NCI-H146 treated with DMSO at 0.1 percent for 48 hours (cell line): ENCODE results near the gene TMEM214.

Experiments
- DNase-seq: peaks from one replicate; lab custom pipeline; 2025; ENCODE audit not compliant: unreplicated experiment; lab: John Stamatoyannopoulos, UW

Gene TMEM214

DNA sequence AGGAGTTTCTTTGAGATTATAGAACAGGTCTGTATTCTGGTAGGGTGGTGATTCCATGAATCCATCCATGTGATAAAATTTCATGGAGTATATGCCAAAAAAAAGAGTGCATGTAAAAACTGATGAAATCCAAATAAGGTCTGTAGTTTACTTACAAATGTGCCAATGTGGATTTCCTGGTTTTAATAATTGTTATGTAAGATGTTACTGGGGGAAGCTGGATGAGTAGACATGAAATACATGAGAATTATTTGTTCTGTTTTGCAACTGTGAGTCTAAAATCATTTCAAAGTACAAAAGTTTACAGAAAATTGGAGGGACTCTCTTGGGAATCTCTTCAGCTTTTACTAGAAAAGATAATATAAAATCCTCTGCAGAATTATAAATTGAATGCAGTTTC, 23.7 kb upstream of the TMEM214 start:
- no peak for DNase-seq

DNA sequence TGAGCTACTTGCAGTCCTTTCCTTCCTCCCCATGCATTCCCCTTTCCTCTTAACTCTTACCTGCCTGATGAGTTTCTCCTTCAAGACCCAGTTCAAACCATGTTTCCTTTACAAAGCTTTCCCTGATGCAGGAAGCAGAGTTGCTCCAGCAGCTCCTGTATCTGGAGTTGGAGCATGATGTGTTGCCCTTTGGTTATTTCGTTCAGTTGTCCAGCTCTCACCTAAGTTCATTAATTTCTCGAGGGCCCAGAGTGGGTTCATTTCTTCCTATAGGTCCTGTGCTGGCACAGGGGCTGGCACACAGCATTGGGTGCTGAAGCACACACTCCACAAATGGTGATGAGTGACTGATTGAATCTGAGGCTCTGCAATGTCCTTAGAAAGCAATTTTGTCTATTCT, 23.0 kb upstream of the TMEM214 start:
- no peak for DNase-seq

DNA sequence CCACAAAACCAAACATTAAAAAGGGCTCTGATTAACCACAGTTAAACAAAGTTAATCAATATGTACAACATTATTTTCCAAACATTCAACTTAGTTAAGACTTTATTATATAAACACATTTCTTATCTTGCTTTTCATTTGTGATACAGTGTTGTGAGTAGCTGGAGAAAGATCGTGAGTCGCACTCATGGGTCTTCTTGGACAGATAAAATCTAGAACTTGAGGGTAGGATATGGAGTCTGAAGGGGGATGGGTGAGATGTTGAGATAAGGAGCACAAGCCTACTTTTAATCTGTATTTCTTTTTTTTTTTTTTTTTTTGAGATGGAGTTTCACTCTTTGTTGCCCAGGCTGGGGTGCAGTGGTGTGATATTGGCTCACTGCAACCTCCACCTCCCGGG, 22.6 kb upstream of the TMEM214 start:
- no peak for DNase-seq

DNA sequence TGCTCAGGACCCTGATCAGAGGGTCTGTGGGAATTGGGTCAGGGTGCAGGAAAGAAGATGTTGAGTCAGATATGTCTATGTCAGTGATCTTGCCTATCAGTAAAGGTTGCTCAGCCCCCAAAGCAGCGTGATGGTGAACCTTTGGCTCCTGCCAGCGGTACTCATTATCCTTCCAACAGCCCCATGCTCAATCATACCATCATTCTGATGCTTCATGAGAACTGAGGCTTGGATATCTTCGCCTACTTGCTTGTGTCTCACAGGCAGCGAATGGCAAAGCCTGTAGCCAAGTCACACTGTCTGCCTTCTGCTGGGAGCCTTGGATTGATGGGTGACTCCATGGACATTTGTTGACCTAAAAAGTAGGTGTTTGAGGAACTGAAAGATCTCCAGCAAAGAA, 19.0 kb upstream of the TMEM214 start:
- DNase-seq: no peak

DNA sequence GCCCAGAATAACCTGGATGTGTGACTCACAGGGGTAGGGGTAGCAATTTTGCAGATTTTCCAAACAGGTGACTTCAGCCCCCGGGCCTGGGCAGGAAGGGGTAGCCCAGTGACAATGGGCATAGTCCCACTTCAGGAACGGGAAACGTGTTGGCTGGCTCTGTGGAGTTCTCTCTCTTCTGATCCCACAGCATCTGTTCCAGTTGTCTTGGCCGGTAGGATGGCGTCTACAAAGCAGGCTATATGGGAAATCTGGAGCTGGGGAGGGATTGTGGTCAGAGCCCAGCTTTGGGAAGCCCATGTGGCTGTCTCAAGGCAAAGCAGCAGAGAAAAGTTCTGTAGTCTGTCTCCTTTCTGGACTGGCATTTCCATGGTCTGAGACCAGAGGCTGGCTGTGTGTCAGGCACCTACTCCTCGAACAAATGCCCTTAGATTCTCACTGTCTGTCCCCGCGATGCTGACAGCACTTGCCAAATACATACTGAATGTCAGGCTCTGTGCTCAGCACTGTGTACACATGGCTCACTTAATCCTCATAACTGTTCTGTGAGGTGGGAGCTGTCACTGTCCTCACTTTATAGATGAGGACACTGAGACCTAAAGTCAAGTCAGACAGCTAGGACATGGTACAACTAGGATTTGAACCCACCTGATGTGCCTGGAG, 17.9 kb upstream of the TMEM214 start:
- DNase-seq: no peak

DNA sequence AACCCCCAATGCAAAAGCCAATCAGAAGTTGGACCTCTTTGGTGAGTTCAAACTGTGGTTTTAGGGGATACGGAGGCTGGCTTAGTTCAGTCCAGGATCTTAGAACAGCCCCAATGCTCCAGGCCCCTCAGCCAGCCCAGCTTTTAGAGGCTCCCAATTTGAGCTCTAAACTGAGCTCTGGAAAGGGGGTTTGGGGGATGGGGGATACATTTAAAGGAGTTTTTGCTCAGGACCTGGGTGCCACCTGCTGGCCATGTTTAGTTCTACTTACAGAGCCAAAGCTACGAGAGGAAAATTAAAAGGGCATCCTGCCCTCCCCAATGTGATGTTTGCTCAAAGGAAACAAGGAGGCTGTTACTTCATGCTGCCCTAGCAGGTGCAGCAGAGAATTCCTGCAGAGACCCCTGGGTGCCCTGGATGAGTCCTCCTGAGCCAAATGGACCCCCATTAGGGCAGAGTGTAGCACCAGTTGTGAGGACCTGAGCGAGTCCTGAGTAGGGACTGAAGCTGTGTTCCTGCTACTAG, 15.9 kb upstream of the TMEM214 start:
- DNase-seq: peak; percentile 66

DNA sequence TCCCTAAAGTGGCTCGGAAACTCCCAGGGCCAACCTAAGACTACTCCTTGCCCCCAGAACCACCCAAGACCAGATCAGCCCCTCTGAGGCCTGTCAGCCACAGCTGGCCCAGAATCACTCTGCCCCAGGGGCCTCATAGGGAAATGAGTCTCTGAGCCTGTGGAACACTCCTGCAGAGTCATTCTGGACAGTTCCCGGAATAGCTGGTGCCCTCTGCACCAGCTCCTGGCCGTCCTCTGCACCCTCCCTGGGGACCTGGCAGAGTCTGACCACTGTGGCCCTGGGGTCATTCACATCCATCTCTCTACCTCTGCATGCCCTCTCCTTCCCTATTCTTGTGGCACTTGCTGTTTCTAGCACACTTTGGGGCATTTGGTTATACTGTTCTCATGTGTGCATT, 14.6 kb upstream of the TMEM214 start:
- DNase-seq: no peak

DNA sequence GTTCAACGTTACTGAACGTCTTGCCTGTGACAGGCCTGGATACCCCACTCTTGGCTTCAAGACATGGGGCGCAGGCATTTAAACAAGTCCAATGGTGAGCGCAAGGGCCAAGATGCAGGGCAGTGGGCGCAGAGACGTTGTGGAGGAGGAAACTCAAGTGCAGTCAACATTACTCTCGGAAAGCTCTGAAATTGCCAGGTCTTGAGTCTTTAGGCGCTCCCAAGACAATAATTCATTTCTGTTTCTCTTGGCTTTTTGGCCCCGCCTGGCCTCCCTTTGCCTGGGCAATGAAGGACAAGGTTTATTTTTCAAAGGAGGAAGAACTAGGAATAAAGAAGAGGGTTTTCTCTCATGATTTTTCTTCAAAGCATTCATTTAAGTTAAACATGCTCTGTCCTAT, 13.3 kb upstream of the TMEM214 start:
- DNase-seq: no peak

DNA sequence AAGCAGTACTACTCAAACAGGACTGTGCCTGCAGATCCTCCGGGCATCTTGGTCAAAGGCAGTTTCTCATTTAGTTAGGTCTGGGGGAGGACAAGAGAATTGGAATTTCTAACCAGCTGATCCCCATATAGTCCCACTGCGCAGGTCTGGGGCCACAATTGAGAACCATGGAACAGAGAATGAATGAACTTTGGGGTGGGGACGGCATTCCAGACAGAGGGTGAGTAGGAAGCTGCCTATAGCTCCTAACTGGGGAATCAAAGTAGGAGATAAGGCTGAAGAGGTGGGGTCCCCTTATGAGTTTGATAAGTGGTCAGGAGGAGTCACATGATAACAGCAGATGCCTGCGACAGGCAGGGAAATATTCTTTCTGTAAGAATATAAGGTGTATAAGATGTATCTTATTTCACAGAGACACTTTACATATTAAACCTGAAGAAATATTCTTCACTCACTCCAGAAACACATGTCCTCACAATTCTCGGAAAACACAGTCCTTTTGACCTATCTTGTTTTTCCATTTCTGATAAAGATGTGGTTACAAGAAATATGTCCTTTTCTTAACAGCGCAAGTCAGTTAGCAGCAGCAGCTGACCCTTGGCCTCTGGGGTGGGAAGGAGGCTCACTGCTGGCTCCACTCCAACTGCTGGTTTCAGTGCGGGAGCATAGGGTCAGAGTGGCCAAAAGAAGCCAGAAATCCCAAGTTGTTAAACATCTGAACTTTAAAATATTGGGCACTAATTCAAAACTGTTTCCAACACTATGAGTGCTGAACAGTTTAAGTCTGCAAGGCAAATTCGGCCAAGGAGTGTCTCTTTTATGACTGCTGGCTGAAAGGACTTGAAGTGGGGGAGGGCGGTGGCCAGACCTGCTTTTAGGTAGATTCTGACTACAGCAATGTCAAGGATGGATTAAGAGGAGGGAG, 12.6 kb upstream of the TMEM214 start:
- no peak for DNase-seq

DNA sequence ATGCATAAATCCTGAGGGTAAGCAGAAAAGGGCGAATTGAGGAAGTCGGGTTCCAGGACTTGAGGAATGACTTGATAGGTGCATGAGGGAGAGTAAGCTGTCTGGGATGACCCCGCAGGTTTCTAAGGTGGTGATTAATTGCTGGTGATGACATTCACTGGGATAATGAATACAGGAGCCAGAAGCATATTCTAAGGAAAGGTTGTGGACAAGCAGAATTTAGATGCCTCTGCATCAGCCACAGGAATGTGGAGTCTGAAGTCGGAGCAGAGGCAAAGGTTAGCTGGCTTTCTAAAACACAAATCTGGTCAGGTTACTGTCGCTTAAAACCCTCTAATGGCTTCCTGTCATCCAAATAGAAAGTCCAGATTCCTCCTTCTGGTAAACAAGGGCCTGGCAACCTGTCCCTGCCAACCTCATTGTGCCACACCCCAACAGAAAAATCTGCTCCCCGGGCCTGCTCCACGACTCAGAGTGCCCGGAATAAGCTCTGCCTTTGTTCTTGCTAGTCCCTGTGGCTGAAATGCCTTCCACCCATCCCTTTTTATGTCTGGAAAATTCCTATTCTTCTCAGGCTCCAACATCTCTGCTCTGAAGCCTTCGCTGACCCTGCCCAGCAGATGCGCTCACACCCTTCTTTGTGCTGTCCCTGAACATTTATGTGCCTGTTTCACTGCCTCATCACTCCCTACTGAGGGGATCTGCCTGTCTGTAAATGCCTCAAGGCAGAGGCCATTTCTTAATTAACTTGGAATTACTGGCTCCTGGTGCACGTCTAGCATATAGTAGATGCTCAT, 11.3 kb upstream of the TMEM214 start:
- DNase-seq: no peak

DNA sequence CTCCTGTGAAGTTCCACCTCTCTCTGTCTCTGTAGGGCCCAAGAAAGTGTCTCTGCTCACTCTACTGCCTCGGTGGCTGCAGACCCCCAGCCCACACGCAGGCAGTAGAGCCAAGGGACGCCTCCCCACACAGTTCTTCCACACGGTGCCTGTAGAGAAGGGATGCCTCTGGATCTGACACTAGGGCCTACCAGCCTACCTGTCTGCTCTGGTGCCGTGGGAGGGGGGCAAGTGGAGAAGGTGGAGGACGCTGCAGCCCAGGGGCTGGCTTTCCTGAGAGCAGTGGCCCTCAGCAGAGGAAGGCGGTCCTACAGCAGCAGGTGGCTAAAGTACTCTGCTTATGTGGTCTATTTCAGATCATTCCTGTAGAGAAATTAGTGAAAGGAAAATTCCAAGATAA, 9.0 kb upstream of the TMEM214 start:
- no peak for DNase-seq

DNA sequence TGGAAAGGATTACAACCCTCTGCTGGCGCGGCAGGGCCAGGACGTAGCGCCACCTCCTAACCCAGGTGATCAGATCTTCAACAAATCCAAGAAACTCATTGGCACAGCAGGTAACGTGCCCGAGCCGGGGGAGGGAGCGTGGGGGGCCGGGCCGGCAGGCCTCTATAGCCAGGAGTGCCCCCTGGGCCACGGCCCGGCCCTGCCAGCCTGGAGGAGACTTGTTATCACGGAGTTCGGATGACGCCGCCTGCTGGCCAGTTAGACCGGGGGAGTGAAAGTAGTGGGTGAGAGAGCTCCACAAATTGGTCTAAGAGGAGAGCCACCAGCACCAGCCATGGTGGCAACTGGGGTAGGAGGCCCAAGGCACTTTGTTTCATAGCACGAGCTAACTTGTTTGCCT, 8.6 kb upstream of the TMEM214 start:
- DNase-seq: no peak

DNA sequence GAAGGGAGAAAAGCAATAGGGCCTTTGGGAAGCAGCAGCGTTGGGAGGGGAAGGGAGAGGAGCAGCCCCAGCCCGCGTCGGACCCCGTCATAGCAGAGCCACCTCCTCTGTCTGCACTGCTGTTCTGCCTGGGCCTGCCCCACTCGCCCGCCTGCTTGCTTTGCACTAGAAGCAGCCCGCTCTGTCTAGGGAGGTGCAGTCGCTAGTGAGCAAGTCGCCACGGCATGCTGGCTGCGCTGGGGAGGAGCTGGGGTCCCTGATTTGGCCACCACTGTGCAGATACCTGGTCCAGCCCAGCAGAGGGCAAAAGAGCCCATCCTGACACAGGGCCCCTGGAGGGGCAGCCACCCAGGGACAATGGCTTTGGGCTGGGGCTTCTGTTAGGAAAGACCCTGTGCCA, 8.0 kb upstream of the TMEM214 start:
- DNase-seq: no peak

DNA sequence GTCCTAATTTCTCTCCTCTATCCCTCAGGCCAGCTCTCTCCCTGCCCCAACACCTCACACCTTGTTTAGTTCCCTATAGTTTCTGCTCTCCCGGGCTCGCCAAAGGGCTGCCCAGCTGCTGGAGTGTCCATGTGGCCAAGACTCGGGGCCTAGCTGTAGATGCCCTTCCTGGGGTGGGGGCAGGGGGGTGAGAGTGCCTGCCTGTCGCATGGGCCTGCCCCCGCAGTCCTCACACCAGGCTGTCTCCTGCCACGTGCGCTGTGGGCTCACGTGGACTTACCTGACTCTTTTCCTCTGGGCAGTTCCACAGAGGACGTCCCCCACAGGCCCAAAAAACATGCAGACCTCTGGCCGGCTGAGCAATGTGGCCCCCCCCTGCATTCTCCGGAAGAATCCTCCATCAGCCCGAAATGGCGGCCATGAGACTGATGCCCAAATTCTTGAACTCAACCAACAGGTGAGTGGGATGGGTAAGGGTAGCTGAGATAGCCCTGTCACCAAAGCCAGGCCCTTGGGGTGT, 7.4 kb upstream of the TMEM214 start:
- no peak for DNase-seq

DNA sequence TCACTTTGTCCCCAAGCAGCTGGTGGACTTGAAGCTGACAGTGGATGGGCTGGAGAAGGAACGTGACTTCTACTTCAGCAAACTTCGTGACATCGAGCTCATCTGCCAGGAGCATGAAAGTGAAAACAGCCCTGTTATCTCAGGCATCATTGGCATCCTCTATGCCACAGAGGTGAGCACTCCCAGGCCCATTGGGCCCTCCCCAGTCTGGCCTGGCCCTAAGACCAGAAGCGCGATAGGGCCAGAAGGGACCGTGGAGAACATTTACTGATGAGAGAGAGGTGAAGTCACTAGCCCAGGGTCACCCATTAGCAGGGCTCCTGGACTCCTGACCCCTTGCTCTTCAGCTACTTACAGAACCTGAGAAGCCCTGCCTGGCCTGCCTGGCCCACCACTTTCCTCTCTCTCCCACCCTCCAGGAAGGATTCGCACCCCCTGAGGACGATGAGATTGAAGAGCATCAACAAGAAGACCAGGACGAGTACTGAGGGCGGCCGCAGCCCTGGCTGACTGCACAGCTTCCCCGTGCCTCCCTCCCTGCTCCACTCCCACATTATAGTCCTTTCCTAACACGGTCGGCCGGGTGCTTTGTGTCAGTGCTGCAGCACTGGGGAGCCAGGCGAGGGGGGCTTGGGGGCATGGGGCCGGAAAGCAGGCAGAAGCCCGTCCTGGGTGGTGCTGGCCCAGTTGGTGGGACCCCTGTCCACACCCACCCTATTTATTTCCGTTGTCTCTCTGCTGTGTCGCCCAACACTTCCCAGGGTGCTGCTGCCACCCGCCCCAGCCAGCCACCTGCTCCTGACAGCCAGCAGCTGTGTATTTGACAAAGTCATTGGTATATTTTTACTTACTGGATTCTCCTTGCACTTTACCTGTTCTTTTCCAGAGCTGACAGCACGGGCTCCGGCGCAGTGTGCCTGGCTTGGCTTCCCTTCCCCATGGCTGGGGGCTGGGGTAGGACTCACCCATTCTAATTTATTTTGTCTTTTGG, 6.6 kb upstream of the TMEM214 start:
- no peak for DNase-seq

DNA sequence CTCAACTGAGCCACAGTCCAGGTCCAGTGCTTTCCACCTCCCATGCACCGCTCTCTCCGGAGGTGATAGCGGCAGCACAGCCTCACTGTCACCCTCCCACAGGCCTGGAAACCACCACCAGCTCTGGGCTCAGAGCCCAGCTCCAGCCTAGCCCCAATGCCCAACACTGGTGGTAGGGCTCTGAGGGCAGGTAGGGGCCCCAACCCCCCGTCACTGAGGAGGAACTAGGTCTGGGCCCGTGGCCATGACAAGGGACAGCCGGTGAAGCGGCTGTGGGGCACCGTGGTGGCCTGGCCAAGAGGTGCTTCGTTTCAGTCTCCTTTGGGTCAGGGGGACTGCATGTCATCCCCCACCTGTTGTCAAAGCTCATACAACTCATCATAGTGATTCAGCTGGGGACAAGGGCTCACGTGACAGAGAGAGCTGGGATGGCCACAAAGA, 5.5 kb upstream of the TMEM214 start:
- DNase-seq: no peak

DNA sequence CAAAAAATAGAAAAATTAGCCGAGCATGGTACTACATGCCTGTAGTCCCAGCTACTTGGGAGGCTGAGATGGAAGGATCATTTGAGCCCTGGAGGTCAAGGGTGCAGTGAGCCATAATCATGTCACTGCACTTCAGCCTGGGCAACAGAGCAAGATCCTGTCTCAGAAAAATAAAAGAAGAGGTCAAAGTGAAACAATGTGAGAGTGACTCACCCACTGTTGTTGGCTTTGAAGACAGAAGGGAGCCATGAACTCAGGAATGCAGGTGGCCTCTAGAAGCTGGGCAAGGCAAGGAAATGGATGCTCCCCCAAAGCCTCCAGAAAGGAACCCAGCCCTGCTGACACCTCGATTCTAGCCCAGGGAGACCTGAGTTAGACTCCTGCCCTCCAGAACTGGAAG, 3.7 kb upstream of the TMEM214 start:
- DNase-seq: no peak

DNA sequence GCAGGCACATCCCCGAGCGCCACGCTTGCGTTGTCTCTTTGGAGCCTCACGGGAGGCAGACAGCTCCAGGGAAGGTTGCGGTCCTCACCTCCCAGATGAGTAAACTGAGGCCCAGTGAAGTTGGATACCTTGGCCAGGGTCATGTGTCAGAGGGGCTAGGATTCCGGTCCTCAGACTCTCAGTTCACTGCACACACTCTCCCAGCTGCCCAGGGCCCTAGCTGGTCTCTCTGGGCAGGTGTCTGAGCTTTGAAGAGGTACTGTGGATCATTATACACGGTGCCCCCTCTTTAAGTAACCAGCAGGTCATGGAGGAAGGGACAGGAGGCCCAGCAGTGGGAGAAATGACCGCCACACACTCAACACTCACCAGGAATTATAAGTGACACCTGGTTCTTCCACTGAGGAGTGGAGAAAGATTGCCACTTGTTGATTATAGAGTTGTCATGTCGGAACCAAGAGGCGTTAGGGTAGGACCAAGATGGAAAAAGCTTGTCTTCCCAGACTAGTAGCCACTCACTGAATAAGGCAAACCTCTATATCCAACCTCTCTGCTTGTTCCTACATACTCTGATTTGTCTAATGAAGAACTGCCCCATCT, 588 bp downstream of the TMEM214 start:
- no peak for DNase-seq

DNA sequence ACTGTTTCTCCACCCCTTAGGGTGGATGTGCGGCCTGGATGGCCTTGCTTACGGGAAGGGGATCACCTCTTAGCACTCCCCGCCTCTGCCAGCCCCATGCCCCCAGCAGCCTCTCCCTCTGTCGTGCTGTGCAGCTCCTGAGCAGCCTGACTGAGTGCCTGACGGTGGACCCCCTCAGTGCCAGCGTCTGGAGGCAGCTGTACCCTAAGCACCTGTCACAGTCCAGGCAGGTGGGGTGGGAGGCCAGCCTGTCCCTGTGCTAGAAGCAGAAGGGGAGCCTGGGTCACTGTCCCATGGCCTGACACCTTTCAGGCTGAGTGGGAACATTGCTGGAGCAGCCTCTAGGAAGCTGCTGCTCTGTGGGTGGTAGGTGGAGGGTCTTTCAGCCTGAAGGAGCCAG, 5.2 kb downstream of the TMEM214 start:
- DNase-seq: no peak
